HCT116 (cell line): ENCODE results near the gene FXYD6. TPM values are rescaled to one million over a fixed set of nuclear protein-coding genes. Genes with fewer than 3 reads are reported as not detected.
A peak's percentile ranks its signal among the peaks of the same experiment; 100 is the strongest.

Source experiments
- ATAC-seq: fragments of 200-7000 bp; cut with Tn5 transposase; 2 replicates; pipeline ENCODE4 v1.9.1; 2020; ENCODE audit warnings: mild to moderate bottlenecking, moderate library complexity
- BruUV-seq: library from RNA; stranded (reverse); fragments of 400-500 nt; replicated peaks from 2 replicates; lab custom pipeline; 2021; lab: Mats Ljungman, UMichigan
- CTCF ChIA-PET: fragments of 300-600 bp; sonication (Branson Sonifier 250); formaldehyde crosslinking; loops from one replicate; lab custom pipeline; 2021; ENCODE audit warnings: antibody characterized with exemption; lab: Charles Lee
- POLR2A ChIA-PET: fragments of 300-600, 350-600 bp; sonication (Branson Sonifier 250); formaldehyde crosslinking; loops from one replicate; lab custom pipeline; 2021; ENCODE audit warnings: antibody characterized with exemption; lab: Charles Lee
- RAD21 ChIA-PET, 2 experiments: fragments of 300-600 bp; sonication (Branson Sonifier 250); formaldehyde crosslinking; loops; one replicate each; lab custom pipeline; 2023; ENCODE audit warnings: low total read pairs in 2 of 2; ENCODE audit not compliant: uncharacterized antibody in 2 of 2, unreplicated experiment in 2 of 2, low non-redundant PET in 1 of 2; lab: Charles Lee
- DNase-seq: peaks from one replicate; pipeline ENCODE4 v3.0.0-alpha.2; 2010; ENCODE audit warnings: low read depth, low spot score
- H2AFZ ChIP-seq: fragments of 200-600 bp; shearing (Covaris generic), sonication (generic); 2 replicates; pipeline ENCODE4 v1.6.1; 2017; ENCODE audit warnings: low read depth, mixed run types, mixed read lengths, antibody characterized with exemption, low read length; ENCODE audit not compliant: poor library complexity, severe bottlenecking
- H3K27ac ChIP-seq: 2 replicates; pipeline ENCODE4 v1.5.1; 2012; ENCODE audit warnings: low read depth, low read length
- H3K27me3 ChIP-seq: fragments of 200-600 bp; sonication (generic); 2 replicates; pipeline ENCODE4 v1.6.1; 2016; ENCODE audit warnings: mixed run types, low read length, mixed read lengths; ENCODE audit not compliant: insufficient read depth
- H3K36me3 ChIP-seq, 2 experiments: fragments of 200-500 bp in 1 of 2; fragments of 200-600 bp in 1 of 2; sonication (Bioruptor generic) in 1 of 2; sonication (generic) in 1 of 2; 2 replicates each; pipeline versions ENCODE4 v1.5.1 to v1.6.1; 2014 to 2016; ENCODE audit warnings: low read length in 2 of 2, inconsistent platforms in 1 of 2, mixed read lengths in 1 of 2, mixed run types in 1 of 2; ENCODE audit not compliant: insufficient read depth in 2 of 2, control insufficient read depth in 1 of 2
- H3K4me1 ChIP-seq, 2 experiments: fragments of 200-600 bp in 1 of 2; sonication (generic) in 1 of 2; 2 replicates each; pipeline versions ENCODE4 v1.5.1 to v1.6.1; 2012 to 2017; ENCODE audit warnings: low read length in 2 of 2, inconsistent platforms in 1 of 2, mild to moderate bottlenecking in 1 of 2, mixed read lengths in 1 of 2, mixed run types in 1 of 2, moderate library complexity in 1 of 2; ENCODE audit not compliant: insufficient read depth in 2 of 2, control insufficient read depth in 1 of 2
- H3K4me2 ChIP-seq: fragments of 200-600 bp; sonication (generic); 2 replicates; pipeline ENCODE4 v1.6.1; 2017; ENCODE audit warnings: mixed run types, low read length, mixed read lengths
- H3K4me3 ChIP-seq, 2 experiments: fragments of 200-600 bp in 1 of 2; sonication (generic) in 1 of 2; replicated peaks in 1 of 2; 2 replicates each; pipeline ENCODE4 v1.5.1; 2011 to 2016; ENCODE audit warnings: low read length in 2 of 2, control low read depth in 1 of 2, low read depth in 1 of 2, mild to moderate bottlenecking in 1 of 2, mixed read lengths in 1 of 2, mixed run types in 1 of 2
- H3K79me2 ChIP-seq: fragments of 200-600 bp; sonication (generic); 2 replicates; pipeline ENCODE4 v1.6.1; 2017; ENCODE audit warnings: mild to moderate bottlenecking, mixed run types, low read length, moderate library complexity, mixed read lengths; ENCODE audit not compliant: insufficient read depth
- H3K9ac ChIP-seq: fragments of 200-600 bp; sonication (generic); 2 replicates; pipeline ENCODE4 v1.6.1; 2016; ENCODE audit warnings: low read length, mixed read lengths
- H3K9me2 ChIP-seq: fragments of 200-600 bp; sonication (generic), shearing (Covaris generic); 2 replicates; pipeline ENCODE4 v1.6.1; 2017; ENCODE audit warnings: mixed run types, mild to moderate bottlenecking, moderate library complexity; ENCODE audit not compliant: insufficient read depth
- H3K9me3 ChIP-seq, 2 experiments: fragments of 200-500 bp in 1 of 2; fragments of 200-600 bp in 1 of 2; sonication (Bioruptor generic) in 1 of 2; sonication (generic) in 1 of 2; 2 replicates each; pipeline ENCODE4 v1.6.1; 2014 to 2017; ENCODE audit warnings: low read length in 2 of 2, mixed read lengths in 2 of 2, inconsistent platforms in 1 of 2, low read depth in 1 of 2, mild to moderate bottlenecking in 1 of 2, mixed run types in 1 of 2, moderate library complexity in 1 of 2; ENCODE audit not compliant: control insufficient read depth in 1 of 2, insufficient read depth in 1 of 2
- H4K20me1 ChIP-seq: fragments of 200-600 bp; sonication (generic), shearing (Covaris generic); 2 replicates; pipeline ENCODE4 v1.6.1; 2017; ENCODE audit warnings: mixed run types, mild to moderate bottlenecking, moderate library complexity; ENCODE audit not compliant: insufficient read depth
- CBX3 ChIP-seq: IDR thresholded peaks from 2 replicates; pipeline ENCODE4 v1.6.1; 2012; ENCODE audit warnings: low read depth
- CEBPB ChIP-seq: IDR thresholded peaks from 2 replicates; pipeline ENCODE4 v1.6.1; 2012; ENCODE audit warnings: low read depth
- CTCF ChIP-seq, 3 experiments: fragments of 200-600 bp in 1 of 3; sonication (generic) in 1 of 3; IDR thresholded peaks in 2 of 3; conservative IDR thresholded peaks in 1 of 3; 2 replicates each; pipeline ENCODE4 v1.5.1; 2012 to 2017; ENCODE audit warnings: low read depth in 2 of 3, low read length in 2 of 3, antibody characterized with exemption in 1 of 3, borderline replicate concordance in 1 of 3, control low read depth in 1 of 3, mild to moderate bottlenecking in 1 of 3, mixed read lengths in 1 of 3, mixed run types in 1 of 3, moderate library complexity in 1 of 3; ENCODE audit not compliant: insufficient read depth in 1 of 3
- EGR1 ChIP-seq: IDR thresholded peaks from 2 replicates; pipeline ENCODE4 v1.6.1; 2012; ENCODE audit warnings: low read depth
- EZH2phosphoT487 ChIP-seq: fragments of 200-600 bp; IDR thresholded peaks from 2 replicates; pipeline ENCODE4 v1.6.1; 2018; ENCODE audit warnings: antibody characterized with exemption, borderline replicate concordance
- FOSL1 ChIP-seq: IDR thresholded peaks from 2 replicates; pipeline ENCODE4 v1.6.1; 2012; ENCODE audit warnings: low read depth
- POLR2AphosphoS5 ChIP-seq: IDR thresholded peaks from 2 replicates; pipeline ENCODE4 v1.6.1; 2011; ENCODE audit warnings: mild to moderate bottlenecking, low read depth, low read length, moderate library complexity
- RAD21 ChIP-seq: IDR thresholded peaks from 2 replicates; pipeline ENCODE4 v1.6.1; 2012; ENCODE audit warnings: low read depth, mild to moderate bottlenecking
- SIN3A ChIP-seq: IDR thresholded peaks from 2 replicates; pipeline ENCODE4 v1.6.1; 2012; ENCODE audit warnings: low read depth
- SP1 ChIP-seq: IDR thresholded peaks from 2 replicates; pipeline ENCODE4 v1.6.1; 2012; ENCODE audit warnings: low read depth
- SRF ChIP-seq: IDR thresholded peaks from 2 replicates; pipeline ENCODE4 v1.6.1; 2012; ENCODE audit warnings: low read depth
- ZFX ChIP-seq: fragments of 450-650 bp; IDR thresholded peaks from 2 replicates; pipeline ENCODE4 v1.6.1; 2017
- ZNF274 ChIP-seq: fragments of 200-500 bp; sonication (Bioruptor generic); IDR thresholded peaks from 2 replicates; pipeline ENCODE4 v1.6.1; 2014; ENCODE audit warnings: mild to moderate bottlenecking, low read depth, low read length, inconsistent platforms
- intact Hi-C: fragments of 100-400 bp; cut with micrococcal nuclease; formaldehyde crosslinking; loops from 2 replicates; pipeline ENCODE4 v1.10.0; 2022
- total RNA-seq: library from RNA; stranded (reverse); gene quantifications from one replicate; pipeline ENCODE4 v1.2.1, GENCODE V29; 2021; ENCODE audit not compliant: unreplicated experiment
- TF ChIP-seq, protein P1 (sequence below): IDR thresholded peaks from 2 replicates; pipeline ENCODE4 v1.6.1; 2012; ENCODE audit warnings: low read depth
- TF ChIP-seq, protein P2 (sequence below): IDR thresholded peaks from 2 replicates; pipeline ENCODE4 v1.6.1; 2012

FXYD6 gene
- total RNA-seq, 1 experiment from 2014 or later = 2.5 TPM

DNA sequence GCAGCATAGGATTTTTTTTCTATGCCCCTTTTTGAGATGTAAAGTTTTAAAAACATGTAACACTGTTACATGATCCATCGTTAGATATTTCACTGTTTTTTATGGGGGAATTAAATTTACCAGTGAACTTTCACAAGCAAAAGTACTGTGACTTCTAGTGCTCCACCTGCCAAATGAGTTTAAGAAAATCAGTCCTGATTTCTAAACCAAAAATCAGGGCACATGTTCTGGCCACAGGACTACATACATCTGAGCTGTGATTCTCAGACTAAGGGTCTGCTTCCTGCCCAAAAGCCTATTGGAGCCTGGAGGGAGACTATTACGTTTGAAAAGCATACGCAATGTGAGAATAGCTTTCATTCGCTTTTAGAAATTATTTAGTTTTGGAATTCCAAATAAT lies 30.3 kb upstream of the FXYD6 start:
- DNase-seq (no peak), ATAC-seq (no peak)
- TF ChIP-seq, protein P1, sequence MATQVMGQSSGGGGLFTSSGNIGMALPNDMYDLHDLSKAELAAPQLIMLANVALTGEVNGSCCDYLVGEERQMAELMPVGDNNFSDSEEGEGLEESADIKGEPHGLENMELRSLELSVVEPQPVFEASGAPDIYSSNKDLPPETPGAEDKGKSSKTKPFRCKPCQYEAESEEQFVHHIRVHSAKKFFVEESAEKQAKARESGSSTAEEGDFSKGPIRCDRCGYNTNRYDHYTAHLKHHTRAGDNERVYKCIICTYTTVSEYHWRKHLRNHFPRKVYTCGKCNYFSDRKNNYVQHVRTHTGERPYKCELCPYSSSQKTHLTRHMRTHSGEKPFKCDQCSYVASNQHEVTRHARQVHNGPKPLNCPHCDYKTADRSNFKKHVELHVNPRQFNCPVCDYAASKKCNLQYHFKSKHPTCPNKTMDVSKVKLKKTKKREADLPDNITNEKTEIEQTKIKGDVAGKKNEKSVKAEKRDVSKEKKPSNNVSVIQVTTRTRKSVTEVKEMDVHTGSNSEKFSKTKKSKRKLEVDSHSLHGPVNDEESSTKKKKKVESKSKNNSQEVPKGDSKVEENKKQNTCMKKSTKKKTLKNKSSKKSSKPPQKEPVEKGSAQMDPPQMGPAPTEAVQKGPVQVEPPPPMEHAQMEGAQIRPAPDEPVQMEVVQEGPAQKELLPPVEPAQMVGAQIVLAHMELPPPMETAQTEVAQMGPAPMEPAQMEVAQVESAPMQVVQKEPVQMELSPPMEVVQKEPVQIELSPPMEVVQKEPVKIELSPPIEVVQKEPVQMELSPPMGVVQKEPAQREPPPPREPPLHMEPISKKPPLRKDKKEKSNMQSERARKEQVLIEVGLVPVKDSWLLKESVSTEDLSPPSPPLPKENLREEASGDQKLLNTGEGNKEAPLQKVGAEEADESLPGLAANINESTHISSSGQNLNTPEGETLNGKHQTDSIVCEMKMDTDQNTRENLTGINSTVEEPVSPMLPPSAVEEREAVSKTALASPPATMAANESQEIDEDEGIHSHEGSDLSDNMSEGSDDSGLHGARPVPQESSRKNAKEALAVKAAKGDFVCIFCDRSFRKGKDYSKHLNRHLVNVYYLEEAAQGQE = no peak
- TF ChIP-seq CTCF (IDR thresholded peaks at IDR 0.05 in 2 of 3, conservative IDR thresholded peaks at IDR 0.05 in 1 of 3; ENCODE audit: borderline replicate concordance in 1 of 3, insufficient read depth in 1 of 3, low read depth in 2 of 3, low read length in 2 of 3) = no peak
- no peak for TF ChIP-seq RAD21
- TF ChIP-seq SIN3A = no peak
- no peak for TF ChIP-seq EGR1
- TF ChIP-seq, protein P2, sequence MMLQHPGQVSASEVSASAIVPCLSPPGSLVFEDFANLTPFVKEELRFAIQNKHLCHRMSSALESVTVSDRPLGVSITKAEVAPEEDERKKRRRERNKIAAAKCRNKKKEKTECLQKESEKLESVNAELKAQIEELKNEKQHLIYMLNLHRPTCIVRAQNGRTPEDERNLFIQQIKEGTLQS = no peak
- TF ChIP-seq FOSL1 = no peak
- no peak for TF ChIP-seq EZH2phosphoT487
- no peak for TF ChIP-seq ZNF274
- no peak for TF ChIP-seq ZFX
- no peak for TF ChIP-seq POLR2AphosphoS5
- no peak for TF ChIP-seq SP1
- no peak for TF ChIP-seq CBX3
- TF ChIP-seq CEBPB = no peak
- TF ChIP-seq SRF = no peak
- CTCF ChIA-PET = interaction anchor here (0.6 to 1.9 kb wide), 8 partner anchors 9 to 155 kb away, joined by 3 to 11 read pairs (median 5); no protein-coding TSS in a partner anchor
- Histone ChIP-seq H3K9me3 (no peaks in the 10 kb centered on the region), H3K9ac (no peak overlapping the region), H3K27me3 (no peaks in the 10 kb centered on the region), H3K27ac (no peak overlapping the region), H3K9me2 (no peaks in the 10 kb centered on the region), H3K4me3 (peak overlapping the region in 1 of 2 experiments; percentile 66; a peak in 1 of 4 replicates), H3K36me3 (no peaks in the 10 kb centered on the region), H3K79me2 (no peaks in the 10 kb centered on the region), H3K4me2 (peak overlapping the region; percentile 84), H4K20me1 (no peaks in the 10 kb centered on the region), H3K4me1 (peaks cover 9 to 32% of the 10 kb centered on the region in 2 experiments), H2AFZ (no peak overlapping the region)
- RAD21 ChIA-PET = interaction anchor here (0.9 to 2.1 kb wide), 2 partner anchors 40 kb away, joined by 3 to 8 read pairs; no protein-coding TSS in a partner anchor
- TSS peak; percentile 73 for BruUV-seq
- POLR2A ChIA-PET = interaction anchor here (0.7 to 1.4 kb wide), 6 partner anchors 22 to 1298 kb away, joined by 3 to 7 read pairs (median 4); no protein-coding TSS in a partner anchor
- intact Hi-C loops = no loop called here
